Activated T-cell treated with anti-CD3 and anti-CD28 coated beads, Interleukin-2, amount 50 U/mL, for 24 hours (primary cell): ENCODE data around the gene ZNF669.
"Not testable (repeated sequence)": the region's sequence is repeated elsewhere in the genome, so short reads cannot be mapped to it uniquely, and the experiment has no call there.

ENCODE experiments used
- DNase-seq: peaks from one replicate; pipeline ENCODE4 v3.0.0-alpha.2; 2020
- H3K27ac Mint-ChIP-seq: 2 replicates; pipeline ENCODE4 v1.8.0; 2020; ENCODE audit warnings: mild to moderate bottlenecking, mixed read lengths
- H3K27me3 Mint-ChIP-seq: 2 replicates; pipeline ENCODE4 v1.8.0; 2020; ENCODE audit warnings: mixed read lengths
- H3K36me3 Mint-ChIP-seq: 2 replicates; pipeline ENCODE4 v1.8.0; 2020; ENCODE audit warnings: low read depth, mixed read lengths
- H3K4me1 Mint-ChIP-seq: 2 replicates; pipeline ENCODE4 v1.8.0; 2020; ENCODE audit warnings: low read depth, mixed read lengths
- H3K4me3 Mint-ChIP-seq: 2 replicates; pipeline ENCODE4 v1.8.0; 2020; ENCODE audit warnings: mild to moderate bottlenecking, moderate library complexity, mixed read lengths
- H3K9me3 Mint-ChIP-seq: 2 replicates; pipeline ENCODE4 v1.8.0; 2020; ENCODE audit warnings: mixed read lengths

ZNF669 gene

GRCh38 chr1:247103859-247104591 lies at the start of gene ZNF669:
Gene ZNF669, minus strand, starts transcription at chr1:247104356. Its CDS starts 157 bp downstream, at chr1:247104199.
- peaks cover 34% of the 10 kb centered on the region for H3K9me3 Mint-ChIP-seq
- DNase-seq = peak; percentile 95
- H3K27me3 Mint-ChIP-seq = peaks cover 35% of the 10 kb centered on the region
- peak within 1 kb of the TSS; percentile 92 for H3K4me3 Mint-ChIP-seq
- H3K36me3 Mint-ChIP-seq = peaks cover 51% of the 10 kb centered on the region
- peaks cover 16% of the 10 kb centered on the region for H3K4me1 Mint-ChIP-seq
- H3K27ac Mint-ChIP-seq = peak within 1 kb of the TSS; percentile 92

- H3K4me1 Mint-ChIP-seq = peaks cover 2% of the 10 kb centered on the region
- DNase-seq = no peak
- no peak overlapping the region for H3K4me3 Mint-ChIP-seq
- H3K27ac Mint-ChIP-seq = no peak overlapping the region
- H3K9me3 Mint-ChIP-seq = peaks cover 56% of the 10 kb centered on the region
- H3K36me3 Mint-ChIP-seq = peaks cover 94% of the 10 kb centered on the region
- H3K27me3 Mint-ChIP-seq = no peaks in the 10 kb centered on the region
Measured at GRCh38 chr1:247147781-247148180, 43.6 kb upstream of the ZNF669 start.

GRCh38 chr1:247147120-247147519 lies 43.0 kb upstream of the ZNF669 start:
- H3K27ac Mint-ChIP-seq, DNase-seq, H3K4me3 Mint-ChIP-seq, H3K27me3 Mint-ChIP-seq, H3K4me1 Mint-ChIP-seq: not testable (repeated sequence)
- Mint-ChIP-seq H3K36me3 (peaks cover 94% of the 10 kb centered on the region), H3K9me3 (peaks cover 56% of the 10 kb centered on the region)

- peaks cover 2% of the 10 kb centered on the region for H3K4me1 Mint-ChIP-seq
- peaks cover 96% of the 10 kb centered on the region for H3K36me3 Mint-ChIP-seq
- peaks cover 55% of the 10 kb centered on the region for H3K9me3 Mint-ChIP-seq
- no peak for DNase-seq
- no peak overlapping the region for H3K27ac Mint-ChIP-seq
- H3K27me3 Mint-ChIP-seq = no peaks in the 10 kb centered on the region
- H3K4me3 Mint-ChIP-seq = no peak overlapping the region
Measured at GRCh38 chr1:247146671-247147070, 42.5 kb upstream of the ZNF669 start.

GRCh38 chr1:247145279-247145678 lies 41.1 kb upstream of the ZNF669 start:
- Mint-ChIP-seq H3K27me3 (no peaks in the 10 kb centered on the region), H3K4me1 (peaks cover 2% of the 10 kb centered on the region), H3K36me3 (peaks cover 97% of the 10 kb centered on the region), H3K9me3 (peaks cover 58% of the 10 kb centered on the region), H3K4me3 (no peak overlapping the region), H3K27ac (no peak overlapping the region)
- no peak for DNase-seq

- H3K4me1 Mint-ChIP-seq, DNase-seq, H3K27ac Mint-ChIP-seq, H3K4me3 Mint-ChIP-seq, H3K27me3 Mint-ChIP-seq: not testable (repeated sequence)
- Mint-ChIP-seq H3K36me3 (peaks cover 89% of the 10 kb centered on the region), H3K9me3 (peaks cover 70% of the 10 kb centered on the region)
Measured at GRCh38 chr1:247139557-247139956, 35.4 kb upstream of the ZNF669 start.

- Mint-ChIP-seq H3K4me1 (peaks cover 6% of the 10 kb centered on the region), H3K9me3 (peaks cover 46% of the 10 kb centered on the region), H3K36me3 (peaks cover 72% of the 10 kb centered on the region), H3K27ac (no peak overlapping the region), H3K4me3 (no peak overlapping the region), H3K27me3 (no peaks in the 10 kb centered on the region)
- DNase-seq = no peak
Measured at GRCh38 chr1:247131236-247131635, 27.1 kb upstream of the ZNF669 start.

GRCh38 chr1:247127519-247128282 lies 23.5 kb upstream of the ZNF669 start:
- Mint-ChIP-seq H3K4me3 (peak overlapping the region; percentile 84), H3K27ac (peak overlapping the region; percentile 75), H3K36me3 (peaks cover 42% of the 10 kb centered on the region), H3K9me3 (peaks cover 15% of the 10 kb centered on the region)
- H3K27me3 Mint-ChIP-seq, H3K4me1 Mint-ChIP-seq, DNase-seq: not testable (repeated sequence)

- not testable (repeated sequence) for H3K27me3 Mint-ChIP-seq, DNase-seq, H3K9me3 Mint-ChIP-seq, H3K4me1 Mint-ChIP-seq, H3K27ac Mint-ChIP-seq, H3K4me3 Mint-ChIP-seq
- peaks cover 31% of the 10 kb centered on the region for H3K36me3 Mint-ChIP-seq
Measured at GRCh38 chr1:247126601-247127000, 22.4 kb upstream of the ZNF669 start.

GRCh38 chr1:247126166-247126565 lies 22.0 kb upstream of the ZNF669 start:
- peaks cover 27% of the 10 kb centered on the region for H3K36me3 Mint-ChIP-seq
- H3K4me3 Mint-ChIP-seq, H3K27ac Mint-ChIP-seq, DNase-seq, H3K4me1 Mint-ChIP-seq, H3K27me3 Mint-ChIP-seq, H3K9me3 Mint-ChIP-seq: not testable (repeated sequence)

GRCh38 chr1:247121382-247121781 lies 17.2 kb upstream of the ZNF669 start:
- peaks cover 7% of the 10 kb centered on the region for H3K9me3 Mint-ChIP-seq
- H3K4me1 Mint-ChIP-seq = no peaks in the 10 kb centered on the region
- no peak overlapping the region for H3K4me3 Mint-ChIP-seq

GRCh38 chr1:247120408-247120668 lies 16.2 kb upstream of the ZNF669 start:
- H3K4me1 Mint-ChIP-seq, H3K36me3 Mint-ChIP-seq, DNase-seq, H3K27ac Mint-ChIP-seq, H3K9me3 Mint-ChIP-seq, H3K4me3 Mint-ChIP-seq, H3K27me3 Mint-ChIP-seq: not testable (repeated sequence)

More at GRCh38 chr1:247121382-247121781, 17.2 kb upstream of the ZNF669 start:
- no peak for DNase-seq
- no peak overlapping the region for H3K27ac Mint-ChIP-seq
- no peaks in the 10 kb centered on the region for H3K27me3 Mint-ChIP-seq
- peaks cover 3% of the 10 kb centered on the region for H3K36me3 Mint-ChIP-seq

GRCh38 chr1:247119600-247120407 lies 15.6 kb upstream of the ZNF669 start:
- H3K4me3 Mint-ChIP-seq = no peak overlapping the region
- no peak overlapping the region for H3K27ac Mint-ChIP-seq
- H3K27me3 Mint-ChIP-seq = no peaks in the 10 kb centered on the region
- no peaks in the 10 kb centered on the region for H3K36me3 Mint-ChIP-seq
- H3K4me1 Mint-ChIP-seq = no peaks in the 10 kb centered on the region
- no peak for DNase-seq
- peaks cover 7% of the 10 kb centered on the region for H3K9me3 Mint-ChIP-seq

GRCh38 chr1:247118946-247119446 lies 14.8 kb upstream of the ZNF669 start:
- no peak overlapping the region for H3K27ac Mint-ChIP-seq
- DNase-seq = peak; percentile 41
- H3K9me3 Mint-ChIP-seq = peaks cover 7% of the 10 kb centered on the region
- H3K27me3 Mint-ChIP-seq = no peaks in the 10 kb centered on the region
- no peaks in the 10 kb centered on the region for H3K4me1 Mint-ChIP-seq
- no peaks in the 10 kb centered on the region for H3K36me3 Mint-ChIP-seq
- H3K4me3 Mint-ChIP-seq = no peak overlapping the region
